ENCODE data around the gene VIPR1. TPM values are rescaled to one million over a fixed set of nuclear protein-coding genes. Genes with fewer than 3 reads are reported as not detected.
A peak's percentile ranks its signal among the peaks of the same experiment; 100 is the strongest.

Gene VIPR1
- 10.1 TPM for total RNA-seq

GRCh38 chr3:42502429-42503250, at the start of gene VIPR1:
VIPR1 (plus strand) TSS chr3:42502643; CDS start chr3:42502736, 93 bp downstream.
- DNase-seq = no peak

GRCh38 chr3:42456211-42456610, 46.2 kb upstream of the VIPR1 start:
- no peak for DNase-seq

- DNase-seq = no peak
These were observed 43.3 kb upstream of the VIPR1 start for GRCh38 chr3:42459151-42459550.

GRCh38 chr3:42461762-42462161, 40.7 kb upstream of the VIPR1 start:
- DNase-seq = no peak

GRCh38 chr3:42463093-42463492, 39.4 kb upstream of the VIPR1 start:
- DNase-seq = no peak

- DNase-seq = no peak
These were observed 34.3 kb upstream of the VIPR1 start for GRCh38 chr3:42468111-42468510.

- DNase-seq = no peak
These were observed 29.9 kb upstream of the VIPR1 start for GRCh38 chr3:42472555-42472954.

GRCh38 chr3:42473083-42473932, 29.1 kb upstream of the VIPR1 start:
- peak; percentile 16 for DNase-seq

- no peak for DNase-seq
These were observed 26.0 kb upstream of the VIPR1 start for GRCh38 chr3:42476225-42477125.

GRCh38 chr3:42477696-42478095, 24.7 kb upstream of the VIPR1 start:
- no peak for DNase-seq

- no peak for DNase-seq
These were observed 23.6 kb upstream of the VIPR1 start for GRCh38 chr3:42478830-42479229.

GRCh38 chr3:42486814-42487565, 15.5 kb upstream of the VIPR1 start:
- no peak for DNase-seq

- peak; percentile 65 for DNase-seq
These were observed 13.8 kb upstream of the VIPR1 start for GRCh38 chr3:42488687-42489086.

GRCh38 chr3:42489116-42489936, 13.1 kb upstream of the VIPR1 start:
- DNase-seq = no peak

GRCh38 chr3:42489937-42490227, 12.6 kb upstream of the VIPR1 start:
- no peak for DNase-seq

GRCh38 chr3:42490243-42490642, 12.2 kb upstream of the VIPR1 start:
- DNase-seq = no peak

- DNase-seq = no peak
These were observed 10.4 kb upstream of the VIPR1 start for GRCh38 chr3:42491881-42492507.

GRCh38 chr3:42492508-42493080, 9.8 kb upstream of the VIPR1 start:
- DNase-seq = no peak

GRCh38 chr3:42493126-42493797, 9.2 kb upstream of the VIPR1 start:
- no peak for DNase-seq

- DNase-seq = no peak
These were observed 8.7 kb upstream of the VIPR1 start for GRCh38 chr3:42493798-42494151.

All from skin of body (tissue), 2 donors.